H1 (cell line): ENCODE results near the gene TPSG1. TPM values are rescaled to one million over a fixed set of nuclear protein-coding genes. Genes with fewer than 3 reads are reported as not detected.

Source experiments
- BACH1 ChIP-seq: IDR thresholded peaks from 2 replicates; pipeline ENCODE4 v1.6.1; 2012; ENCODE audit warnings: low read length, improper control_type of control experiment
- CHD7 ChIP-seq: fragments of 300-600 bp; sonication (generic); IDR thresholded peaks from 2 replicates; pipeline ENCODE4 v1.7.1; 2012; ENCODE audit warnings: low read length, moderate library complexity, mild to moderate bottlenecking, inconsistent platforms; ENCODE audit not compliant: insufficient replicate concordance
- GTF2F1 ChIP-seq: IDR thresholded peaks from 2 replicates; pipeline ENCODE4 v1.6.1; 2012; ENCODE audit warnings: low read depth, low read length, improper control_type of control experiment, borderline replicate concordance
- MAX ChIP-seq: IDR thresholded peaks from 2 replicates; pipeline ENCODE4 v1.6.1; 2012; ENCODE audit warnings: inconsistent platforms
- RFX5 ChIP-seq: IDR thresholded peaks from 2 replicates; pipeline ENCODE4 v1.6.1; 2011; ENCODE audit warnings: low read depth, low read length, improper control_type of control experiment, borderline replicate concordance
- SAP30 ChIP-seq: fragments of 300-600 bp; sonication (generic); IDR thresholded peaks from 2 replicates; pipeline ENCODE4 v1.7.1; 2012; ENCODE audit warnings: low read length, moderate library complexity, mild to moderate bottlenecking, inconsistent platforms; ENCODE audit not compliant: insufficient read depth, insufficient replicate concordance
- SP2 ChIP-seq: IDR thresholded peaks from 2 replicates; pipeline ENCODE4 v1.6.1; 2012; ENCODE audit warnings: mild to moderate bottlenecking, low read length, inconsistent platforms
- polyA plus RNA-seq, 7 experiments: library from polyadenylated mRNA; depleted of rRNA in 3 of 7; stranded (reverse) in 5 of 7; unstranded in 2 of 7; fragments of >200 nt in 5 of 7; fragments of 200-250 nt in 2 of 7; gene quantifications; 1 replicate in 5 of 7; 2 replicates in 1 of 7; 4 replicates in 1 of 7; pipeline versions ENCODE4 v1.2.1 to v1.2.3, GENCODE V29; 2011 to 2013; ENCODE audit warnings: missing spikeins in 2 of 7, mixed read lengths in 2 of 7
- total RNA-seq: library from RNA; stranded (reverse); fragmentation: NEBNext Ultra II Directional; extraction: Animal tissue kit (Norgen Biotek cat#: 25700); gene quantifications from 2 replicates; pipeline ENCODE4 v1.2.1, GENCODE V29; 2021

TPSG1 gene
- total and polyA plus RNA-seq, 2 of the 8 experiments (the other 6 are each of a cell fraction or from before 2014, with no cell fraction given), result not detected

GRCh38 chr16:1184980-1185379 is 40.1 kb downstream of the TPSG1 start (continued):
- no peak for TF ChIP-seq CHD7
- no peak for TF ChIP-seq SAP30
- no peak for TF ChIP-seq GTF2F1
- no peak for TF ChIP-seq BACH1
- no peak for TF ChIP-seq RFX5
- TF ChIP-seq MAX, result no peak
- TF ChIP-seq SP2, result no peak
